ENCODE data around the gene WDR90.

DNA sequence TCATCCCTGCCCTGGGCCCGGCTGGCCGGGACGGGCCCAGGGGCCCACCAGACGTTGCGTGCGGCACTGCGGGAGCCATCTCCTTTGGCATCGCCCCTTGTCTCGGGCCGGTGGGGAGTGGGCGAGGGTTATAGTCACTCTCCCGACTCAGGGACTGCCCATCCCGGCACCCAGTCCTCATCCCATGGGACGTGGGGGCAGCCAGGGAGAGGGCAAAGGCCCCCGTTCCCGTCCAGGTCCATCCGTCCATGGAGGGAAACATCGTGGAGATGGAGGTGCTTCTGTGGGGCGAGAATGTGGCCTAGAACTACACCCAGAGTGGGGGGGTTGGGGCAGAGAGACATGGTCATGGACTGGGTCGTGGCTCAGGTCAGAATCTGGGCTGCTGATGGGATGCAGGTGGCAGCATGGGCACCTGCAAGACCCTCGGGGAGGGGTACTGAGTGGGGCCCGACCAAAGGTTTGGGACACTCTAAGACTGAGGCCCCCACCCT is 2.4 kb upstream of the WDR90 start:
- TF ChIP-seq, protein P1, sequence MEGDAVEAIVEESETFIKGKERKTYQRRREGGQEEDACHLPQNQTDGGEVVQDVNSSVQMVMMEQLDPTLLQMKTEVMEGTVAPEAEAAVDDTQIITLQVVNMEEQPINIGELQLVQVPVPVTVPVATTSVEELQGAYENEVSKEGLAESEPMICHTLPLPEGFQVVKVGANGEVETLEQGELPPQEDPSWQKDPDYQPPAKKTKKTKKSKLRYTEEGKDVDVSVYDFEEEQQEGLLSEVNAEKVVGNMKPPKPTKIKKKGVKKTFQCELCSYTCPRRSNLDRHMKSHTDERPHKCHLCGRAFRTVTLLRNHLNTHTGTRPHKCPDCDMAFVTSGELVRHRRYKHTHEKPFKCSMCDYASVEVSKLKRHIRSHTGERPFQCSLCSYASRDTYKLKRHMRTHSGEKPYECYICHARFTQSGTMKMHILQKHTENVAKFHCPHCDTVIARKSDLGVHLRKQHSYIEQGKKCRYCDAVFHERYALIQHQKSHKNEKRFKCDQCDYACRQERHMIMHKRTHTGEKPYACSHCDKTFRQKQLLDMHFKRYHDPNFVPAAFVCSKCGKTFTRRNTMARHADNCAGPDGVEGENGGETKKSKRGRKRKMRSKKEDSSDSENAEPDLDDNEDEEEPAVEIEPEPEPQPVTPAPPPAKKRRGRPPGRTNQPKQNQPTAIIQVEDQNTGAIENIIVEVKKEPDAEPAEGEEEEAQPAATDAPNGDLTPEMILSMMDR (IDR thresholded peaks at IDR 0.05): no peak
- TF ChIP-seq POLR2A (IDR thresholded peaks at IDR 0.05): no peak

Measured in body of pancreas (tissue), 4 donors.